ENCODE data around the gene ASCC3.

DNA sequence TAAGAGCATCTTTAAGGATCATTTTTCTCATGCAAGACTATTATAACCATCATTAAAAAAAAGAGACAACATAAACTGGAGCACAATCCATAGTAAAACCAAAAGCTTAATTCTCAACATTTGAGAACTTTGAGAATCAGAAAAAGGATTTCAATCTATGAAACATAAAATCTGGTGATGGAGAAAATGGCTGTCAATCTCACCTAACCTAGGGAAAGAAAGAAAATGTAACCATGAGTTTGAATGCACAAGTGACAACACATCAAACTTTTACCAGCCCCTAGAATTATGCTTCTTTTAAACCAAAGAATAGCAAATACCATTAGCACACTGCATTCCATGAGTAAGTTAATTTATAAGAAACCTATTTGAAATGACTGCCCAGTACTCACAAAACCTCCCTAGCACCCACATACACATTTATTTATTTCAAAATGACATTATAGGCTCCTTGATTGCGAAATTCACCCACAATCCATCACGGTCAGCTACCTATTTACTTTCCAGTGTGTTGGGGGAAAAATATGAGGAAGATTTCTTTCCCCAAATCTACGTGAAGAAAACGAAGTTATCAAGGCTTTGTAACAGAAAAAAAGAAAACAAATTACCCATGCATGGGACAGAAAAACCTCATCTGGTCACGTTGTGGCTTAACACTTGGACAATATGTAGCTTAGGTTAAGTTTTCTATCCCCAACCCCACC lies 828 bp downstream of the ASCC3 start:
- TF ChIP-seq POLR2A (IDR thresholded peaks at IDR 0.05) (no peak), CTCF (IDR thresholded peaks at IDR 0.05 in 4 of 5, conservative IDR thresholded peaks at IDR 0.05 in 1 of 5) (no peak)

All from gastrocnemius medialis (tissue), 4 donors.